Effector memory CD4-positive, alpha-beta T cell (primary cell): ENCODE data around the gene NXPH3.

Experiments used
- DNase-seq, 3 donors: peaks; one replicate each; pipeline ENCODE4 v3.0.0-alpha.2; 2020
- H3K27ac ChIP-seq: 2 replicates; pipeline ENCODE4 v1.7.0; 2013; ENCODE audit warnings: mild to moderate bottlenecking, low read length, moderate library complexity; ENCODE audit not compliant: insufficient read depth, poor library complexity, severe bottlenecking
- H3K27me3 ChIP-seq: replicated peaks from 2 replicates; pipeline ENCODE4 v1.7.0; 2013; ENCODE audit warnings: mild to moderate bottlenecking, low read length; ENCODE audit not compliant: insufficient read depth, control insufficient read depth, poor library complexity, severe bottlenecking
- H3K36me3 ChIP-seq: 2 replicates; pipeline ENCODE4 v1.7.0; 2013; ENCODE audit warnings: mild to moderate bottlenecking, low read length, moderate library complexity; ENCODE audit not compliant: control insufficient read depth, insufficient read depth
- H3K4me1 ChIP-seq: 2 replicates; pipeline ENCODE4 v1.7.0; 2013; ENCODE audit warnings: low read length, mild to moderate bottlenecking; ENCODE audit not compliant: control insufficient read depth, insufficient read depth, poor library complexity, severe bottlenecking
- H3K4me3 ChIP-seq: 2 replicates; pipeline ENCODE4 v1.7.0; 2013; ENCODE audit warnings: low read length, low read depth, mild to moderate bottlenecking; ENCODE audit not compliant: insufficient read depth, poor library complexity, severe bottlenecking
- H3K9me3 ChIP-seq: 2 replicates; pipeline ENCODE4 v1.7.0; 2013; ENCODE audit warnings: mild to moderate bottlenecking, low read length, moderate library complexity; ENCODE audit not compliant: control insufficient read depth

Gene NXPH3

GRCh38 chr17:49621946-49622529 lies 46.4 kb downstream of the NXPH3 start:
- Histone ChIP-seq H3K4me3 (no peak overlapping the region), H3K27ac (no peak overlapping the region), H3K4me1 (no peaks in the 10 kb centered on the region), H3K36me3 (peaks cover 32% of the 10 kb centered on the region), H3K27me3 (no peaks in the 10 kb centered on the region), H3K9me3 (no peaks in the 10 kb centered on the region)
- DNase-seq, result no peak

- no peaks in the 10 kb centered on the region for H3K9me3 ChIP-seq
- no peaks in the 10 kb centered on the region for H3K4me1 ChIP-seq
- H3K4me3 ChIP-seq, result no peak overlapping the region
- H3K27ac ChIP-seq, result no peak overlapping the region
- no peak for DNase-seq
- peaks cover 15% of the 10 kb centered on the region for H3K36me3 ChIP-seq
- H3K27me3 ChIP-seq, result no peaks in the 10 kb centered on the region
These were observed 49.2 kb downstream of the NXPH3 start for GRCh38 chr17:49624896-49625295.

DNA sequence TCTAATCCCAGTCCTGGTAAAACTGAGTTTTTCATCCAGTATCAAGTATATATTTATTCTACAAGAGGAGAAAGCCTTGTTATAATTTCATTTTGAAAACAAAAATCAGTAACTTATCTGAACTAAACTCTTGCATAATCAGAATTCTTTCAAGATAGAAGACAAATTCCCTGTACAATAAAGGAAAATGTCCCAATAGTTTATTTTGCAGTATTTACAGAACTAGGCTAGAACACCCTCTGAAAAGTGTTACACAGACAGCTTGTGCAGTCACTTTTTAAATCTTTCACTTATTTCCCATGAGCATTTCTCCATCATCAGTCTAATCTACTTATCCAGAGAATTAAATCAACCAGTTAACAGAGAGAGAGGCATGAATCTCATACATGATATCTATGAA lies 53.8 kb downstream of the NXPH3 start:
- Histone ChIP-seq H3K27me3 (no peaks in the 10 kb centered on the region), H3K4me1 (peaks cover 2% of the 10 kb centered on the region), H3K4me3 (no peak overlapping the region), H3K27ac (no peak overlapping the region), H3K9me3 (no peaks in the 10 kb centered on the region), H3K36me3 (no peaks in the 10 kb centered on the region)
- DNase-seq, result no peak

- Histone ChIP-seq H3K27ac (no peak overlapping the region), H3K36me3 (no peaks in the 10 kb centered on the region), H3K9me3 (no peaks in the 10 kb centered on the region)
These were observed 54.6 kb downstream of the NXPH3 start for GRCh38 chr17:49630113-49630900.

DNA sequence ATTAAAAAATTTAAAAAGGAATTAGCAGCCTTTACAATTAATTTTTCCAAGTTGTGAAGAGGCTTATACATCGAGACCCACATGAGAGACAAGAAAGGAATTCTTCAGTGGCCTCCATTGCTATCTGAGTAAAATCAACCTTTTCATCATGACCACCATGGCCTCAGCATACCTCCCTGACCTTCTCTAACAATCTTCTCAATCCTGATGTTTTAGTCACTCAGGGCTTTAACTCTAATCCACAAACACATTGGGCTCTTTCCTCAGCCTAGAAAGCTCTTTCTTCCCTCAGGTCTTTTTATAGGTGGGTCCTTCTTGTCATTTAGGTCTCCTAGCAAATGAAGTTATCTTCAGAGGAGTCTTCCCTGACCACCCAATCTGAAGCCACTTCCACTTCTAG lies 55.8 kb downstream of the NXPH3 start:
- H3K4me3 ChIP-seq, result no peak overlapping the region
- DNase-seq, result no peak
- H3K4me1 ChIP-seq, result peaks cover 2% of the 10 kb centered on the region
- no peaks in the 10 kb centered on the region for H3K27me3 ChIP-seq
- H3K27ac ChIP-seq, result no peak overlapping the region
- no peaks in the 10 kb centered on the region for H3K36me3 ChIP-seq
- H3K9me3 ChIP-seq, result no peaks in the 10 kb centered on the region

More at GRCh38 chr17:49630113-49630900, 54.6 kb downstream of the NXPH3 start:
- Histone ChIP-seq H3K4me1 (peaks cover 2% of the 10 kb centered on the region), H3K4me3 (no peak overlapping the region), H3K27me3 (no peaks in the 10 kb centered on the region)
- DNase-seq, result no peak
